ENCODE results near the gene HLTF.

The HLTF gene

DNA sequence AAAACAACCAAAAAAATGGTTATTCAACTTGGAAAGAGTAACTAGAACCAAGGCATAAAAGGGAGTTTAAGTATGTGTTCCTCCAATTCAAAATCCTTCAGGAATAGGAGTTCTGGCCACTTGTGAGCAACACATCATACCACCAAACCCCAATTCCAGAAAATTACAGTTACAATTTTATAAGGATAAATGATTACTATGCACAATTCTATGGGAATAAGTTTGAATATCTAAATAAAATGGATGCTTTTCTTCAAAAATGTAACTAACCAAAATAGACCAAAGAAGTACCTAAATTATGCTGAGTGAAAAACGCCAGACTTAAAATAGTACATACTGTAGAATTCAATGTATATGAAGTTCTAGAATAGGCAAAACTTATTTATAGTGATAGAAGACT is 4.6 kb downstream of the HLTF start:
- peaks cover 33% of the 10 kb centered on the region for H3K9me3 Mint-ChIP-seq
- TF ChIP-seq, protein P1, sequence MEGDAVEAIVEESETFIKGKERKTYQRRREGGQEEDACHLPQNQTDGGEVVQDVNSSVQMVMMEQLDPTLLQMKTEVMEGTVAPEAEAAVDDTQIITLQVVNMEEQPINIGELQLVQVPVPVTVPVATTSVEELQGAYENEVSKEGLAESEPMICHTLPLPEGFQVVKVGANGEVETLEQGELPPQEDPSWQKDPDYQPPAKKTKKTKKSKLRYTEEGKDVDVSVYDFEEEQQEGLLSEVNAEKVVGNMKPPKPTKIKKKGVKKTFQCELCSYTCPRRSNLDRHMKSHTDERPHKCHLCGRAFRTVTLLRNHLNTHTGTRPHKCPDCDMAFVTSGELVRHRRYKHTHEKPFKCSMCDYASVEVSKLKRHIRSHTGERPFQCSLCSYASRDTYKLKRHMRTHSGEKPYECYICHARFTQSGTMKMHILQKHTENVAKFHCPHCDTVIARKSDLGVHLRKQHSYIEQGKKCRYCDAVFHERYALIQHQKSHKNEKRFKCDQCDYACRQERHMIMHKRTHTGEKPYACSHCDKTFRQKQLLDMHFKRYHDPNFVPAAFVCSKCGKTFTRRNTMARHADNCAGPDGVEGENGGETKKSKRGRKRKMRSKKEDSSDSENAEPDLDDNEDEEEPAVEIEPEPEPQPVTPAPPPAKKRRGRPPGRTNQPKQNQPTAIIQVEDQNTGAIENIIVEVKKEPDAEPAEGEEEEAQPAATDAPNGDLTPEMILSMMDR (IDR thresholded peaks at IDR 0.05): no peak
- peaks cover 25% of the 10 kb centered on the region for H3K4me1 Mint-ChIP-seq
- no peak for DNase-seq
- peaks cover 13% of the 10 kb centered on the region for H3K27me3 Mint-ChIP-seq (ENCODE audit: low read depth, poor library complexity)
- H3K36me3 Mint-ChIP-seq (ENCODE audit: low read depth): peaks cover 78% of the 10 kb centered on the region
- no peak overlapping the region for H3K27ac Mint-ChIP-seq
- no peak overlapping the region for H3K4me3 Mint-ChIP-seq

DNA sequence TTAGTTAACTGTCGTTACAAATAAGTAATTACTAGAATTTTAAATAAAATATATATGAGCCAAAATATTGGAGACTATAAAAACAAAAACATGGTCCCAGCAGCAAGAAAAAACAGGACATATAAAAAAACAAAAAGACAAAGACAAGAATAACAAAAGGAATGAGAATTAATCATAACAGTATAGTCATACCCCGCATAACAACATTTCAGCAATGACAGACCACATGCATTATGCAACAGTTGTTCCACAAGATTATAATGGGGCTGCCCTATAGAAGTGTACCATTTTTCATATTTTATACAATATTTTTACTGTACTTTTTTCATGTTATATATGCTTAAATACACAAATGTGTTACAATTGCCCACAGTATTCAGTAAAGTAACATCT is 5.6 kb downstream of the HLTF start:
- peaks cover 5% of the 10 kb centered on the region for H3K27me3 Mint-ChIP-seq (ENCODE audit: low read depth, poor library complexity)
- no peak for DNase-seq

DNA sequence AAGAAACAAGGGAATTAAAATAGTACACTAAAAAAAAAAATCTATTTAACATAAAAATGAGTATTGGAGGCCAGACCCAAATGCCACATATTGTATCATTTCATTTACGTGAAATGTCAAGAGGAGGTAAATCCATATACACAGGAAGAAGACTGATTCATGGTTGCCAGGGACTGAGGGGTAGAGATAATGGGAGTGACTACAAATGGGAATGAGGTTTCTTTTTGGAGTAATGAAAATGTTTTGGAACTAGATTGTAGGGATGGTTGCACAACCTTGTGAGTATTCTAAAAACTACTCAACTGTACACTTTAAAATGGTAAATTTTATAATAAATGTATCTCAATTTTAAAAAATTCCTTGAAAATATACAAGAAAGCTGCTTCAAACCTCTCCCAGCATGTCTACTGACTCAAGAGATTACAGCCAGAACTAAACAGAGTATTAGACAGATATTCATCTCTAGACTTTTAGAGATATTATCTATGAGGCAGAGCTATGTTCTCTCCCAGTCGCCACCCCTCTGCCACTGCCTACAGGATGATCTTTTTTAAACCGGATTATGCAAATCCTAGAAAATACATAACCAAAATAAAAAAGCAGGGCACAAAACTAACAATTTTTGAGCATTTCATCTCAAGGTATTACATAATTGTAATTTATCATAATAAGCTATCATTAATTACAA is 6.2 kb downstream of the HLTF start:
- Mint-ChIP-seq H3K4me3 (no peak overlapping the region), H3K4me1 (peaks cover 20% of the 10 kb centered on the region), H3K27ac (no peak overlapping the region), H3K9me3 (peaks cover 20% of the 10 kb centered on the region), H3K27me3 (ENCODE audit: low read depth, poor library complexity) (peaks cover 4% of the 10 kb centered on the region), H3K36me3 (ENCODE audit: low read depth) (peaks cover 74% of the 10 kb centered on the region)
- TF ChIP-seq, protein P1 (IDR thresholded peaks at IDR 0.05): no peak
- DNase-seq: no peak

More for the DNA sequence above, 5.6 kb downstream of the HLTF start:
- no peak overlapping the region for H3K4me3 Mint-ChIP-seq
- H3K36me3 Mint-ChIP-seq (ENCODE audit: low read depth): peaks cover 76% of the 10 kb centered on the region
- H3K9me3 Mint-ChIP-seq: peaks cover 23% of the 10 kb centered on the region
- peaks cover 24% of the 10 kb centered on the region for H3K4me1 Mint-ChIP-seq
- TF ChIP-seq, protein P1 (IDR thresholded peaks at IDR 0.05): no peak
- H3K27ac Mint-ChIP-seq: no peak overlapping the region

DNA sequence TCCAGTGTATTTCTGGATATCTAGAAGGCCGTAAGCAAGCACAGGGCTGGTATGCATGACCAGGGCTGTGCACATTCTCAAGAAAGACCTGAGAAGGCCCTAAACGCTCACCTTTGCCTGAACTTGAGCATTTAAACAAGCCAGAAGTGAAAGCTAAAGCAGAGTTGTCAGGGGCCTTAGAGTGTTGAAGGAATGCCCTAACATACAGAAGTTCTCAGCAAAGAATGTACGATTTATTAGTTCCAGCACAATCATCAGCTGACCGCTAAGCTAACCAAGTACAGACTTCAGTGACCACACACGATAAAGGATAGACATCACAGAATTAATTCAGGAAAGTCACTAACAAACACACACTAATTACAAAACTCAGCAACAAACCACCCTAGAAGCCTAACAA is 8.7 kb downstream of the HLTF start:
- Mint-ChIP-seq H3K36me3 (ENCODE audit: low read depth) (peaks cover 63% of the 10 kb centered on the region), H3K27ac (peak overlapping the region; percentile 73), H3K27me3 (ENCODE audit: low read depth, poor library complexity) (no peaks in the 10 kb centered on the region), H3K4me1 (peaks cover 7% of the 10 kb centered on the region), H3K9me3 (peaks cover 12% of the 10 kb centered on the region), H3K4me3 (no peak overlapping the region)
- TF ChIP-seq, protein P1 (IDR thresholded peaks at IDR 0.05): no peak
- DNase-seq: no peak

DNA sequence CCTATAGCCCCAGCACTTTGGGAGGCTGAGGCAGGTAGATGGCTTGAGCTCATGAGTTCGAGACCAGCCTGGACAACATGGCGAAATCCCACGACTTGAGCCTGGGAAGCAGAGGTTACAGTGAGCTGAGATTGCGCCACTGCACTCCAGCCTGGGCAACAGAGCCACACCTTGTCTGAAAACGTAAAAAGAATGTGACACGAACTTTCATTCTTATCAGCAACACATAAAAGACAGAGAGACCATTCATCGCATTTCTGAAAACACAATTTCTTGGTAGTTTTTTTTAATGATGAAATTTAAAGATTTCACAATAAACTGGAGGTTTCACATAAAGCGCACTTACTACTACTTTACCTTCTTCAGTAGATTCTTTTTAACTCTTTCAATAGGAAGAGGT is 18.4 kb downstream of the HLTF start:
- no peaks in the 10 kb centered on the region for H3K27me3 Mint-ChIP-seq (ENCODE audit: low read depth, poor library complexity)
- no peaks in the 10 kb centered on the region for H3K4me1 Mint-ChIP-seq
- TF ChIP-seq, protein P1 (IDR thresholded peaks at IDR 0.05): no peak
- no peaks in the 10 kb centered on the region for H3K9me3 Mint-ChIP-seq
- no peak overlapping the region for H3K27ac Mint-ChIP-seq
- peaks cover 62% of the 10 kb centered on the region for H3K36me3 Mint-ChIP-seq (ENCODE audit: low read depth)
- H3K4me3 Mint-ChIP-seq: no peak overlapping the region
- DNase-seq: no peak

DNA sequence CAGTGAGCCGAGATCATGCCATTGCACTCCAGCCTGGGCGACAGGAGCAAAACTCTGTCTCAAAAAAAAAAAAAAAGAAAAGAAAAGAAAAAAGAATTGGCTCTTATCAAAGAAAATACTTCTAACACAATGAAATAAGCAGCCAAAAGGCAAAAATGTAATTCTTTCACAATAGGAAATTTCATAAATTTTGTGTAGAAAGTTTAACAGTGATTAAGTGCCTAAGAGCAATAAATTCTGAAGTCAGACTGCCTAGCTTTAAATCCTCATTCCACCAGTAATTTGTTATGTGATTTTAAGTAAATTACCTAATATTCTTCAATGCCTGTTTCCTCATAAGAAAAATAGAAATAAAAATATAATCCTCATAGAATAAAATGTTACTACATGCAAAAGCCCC is 24.6 kb downstream of the HLTF start:
- TF ChIP-seq, protein P1 (IDR thresholded peaks at IDR 0.05): no peak
- H3K9me3 Mint-ChIP-seq: no peaks in the 10 kb centered on the region
- DNase-seq: no peak
- H3K27me3 Mint-ChIP-seq (ENCODE audit: low read depth, poor library complexity): no peaks in the 10 kb centered on the region
- no peak overlapping the region for H3K4me3 Mint-ChIP-seq
- H3K36me3 Mint-ChIP-seq (ENCODE audit: low read depth): peaks cover 76% of the 10 kb centered on the region
- no peaks in the 10 kb centered on the region for H3K4me1 Mint-ChIP-seq
- no peak overlapping the region for H3K27ac Mint-ChIP-seq

Measured in nephron progenitor cell (in vitro differentiated cells).